GM11168 (cell line): ENCODE measurements around the gene FAM149B1.
"Not testable (repeated sequence)": the region's sequence is repeated elsewhere in the genome, so short reads cannot be mapped to it uniquely, and the experiment has no call there.

ENCODE experiments used
- in situ Hi-C: fragments of 300-500 bp; cut with MboI; formaldehyde crosslinking; loops from one replicate; pipeline ENCODE4 v1.12.0; 2022; ENCODE audit warnings: low sequenced_read_pairs; ENCODE audit not compliant: unreplicated experiment

Gene FAM149B1

DNA sequence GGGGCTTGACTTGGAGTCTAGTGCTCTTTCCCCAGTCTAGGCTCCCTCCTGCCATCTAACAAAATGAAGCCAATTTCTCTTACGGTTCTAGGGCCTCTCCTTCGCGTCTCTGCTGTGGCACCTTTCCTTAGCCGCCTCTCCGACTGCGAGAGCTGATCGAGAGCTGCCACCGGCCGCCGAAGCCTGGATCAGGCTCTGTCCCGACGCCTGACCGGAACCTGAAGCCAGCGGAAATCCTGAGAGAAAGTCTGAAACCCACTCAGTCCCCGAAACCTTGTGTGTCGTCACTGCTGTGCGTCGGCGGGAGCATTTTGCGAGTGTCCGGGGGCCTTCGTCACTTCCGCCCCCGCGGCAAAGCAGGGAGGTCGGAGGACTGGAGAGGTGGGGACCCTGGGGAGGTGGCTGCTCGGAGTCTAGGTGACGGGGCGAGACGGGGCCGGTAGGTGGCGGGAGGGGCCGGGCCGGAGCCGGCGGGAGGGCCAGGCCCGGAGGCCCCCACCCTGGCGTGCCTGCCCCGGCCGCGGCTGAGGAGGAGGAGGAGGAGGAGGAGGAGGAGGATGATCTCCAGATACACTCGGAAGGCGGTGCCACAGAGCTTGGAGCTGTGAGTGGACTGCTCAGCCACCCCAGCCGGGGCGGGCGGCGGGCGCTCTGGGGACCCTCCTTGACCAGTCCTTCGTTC lies at the start of gene FAM149B1, which contains the start of gene ECD:
Gene FAM149B1, plus strand, starts transcription at position 337 of the 682 bp plus-strand sequence. Its CDS starts 221 bp downstream, at position 558.
Gene ECD, minus strand, starts transcription at position 226 of the 682 bp plus-strand sequence. CDS start 4,071 bp downstream, outside the sequence.
- in situ Hi-C loops: loop anchor here (10.0 kb wide), 1 partner anchor 73 kb away; the partner anchor contains the start of gene P4HA1

- in situ Hi-C loops: no loop called here
These were observed 48.5 kb upstream of the FAM149B1 start for GRCh38 chr10:73119457-73119856.

GRCh38 chr10:73119952-73120351 lies 48.0 kb upstream of the FAM149B1 start:
- in situ Hi-C loops: no loop called here

- in situ Hi-C loops: no loop called here
These were observed 41.6 kb upstream of the FAM149B1 start for GRCh38 chr10:73126343-73126742.

DNA sequence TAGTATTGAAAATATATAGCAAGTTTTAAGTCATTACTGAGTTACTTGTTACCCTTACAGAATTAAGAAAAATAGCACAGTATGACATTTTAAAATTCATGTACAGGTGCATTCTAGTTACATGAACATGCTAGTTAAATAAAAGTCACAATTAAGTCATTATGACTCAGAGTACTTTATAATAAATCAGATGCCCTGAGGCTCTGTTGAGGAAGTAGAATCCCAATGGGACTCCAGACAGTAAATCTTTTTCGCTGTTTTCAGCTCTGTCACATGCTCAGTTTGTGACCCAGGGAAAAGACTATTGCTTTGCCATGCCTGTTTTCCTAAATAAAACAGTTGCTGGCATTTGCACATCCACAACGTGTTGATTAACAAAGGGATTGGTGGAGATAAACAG lies 36.6 kb upstream of the FAM149B1 start:
- in situ Hi-C loops: no loop called here

DNA sequence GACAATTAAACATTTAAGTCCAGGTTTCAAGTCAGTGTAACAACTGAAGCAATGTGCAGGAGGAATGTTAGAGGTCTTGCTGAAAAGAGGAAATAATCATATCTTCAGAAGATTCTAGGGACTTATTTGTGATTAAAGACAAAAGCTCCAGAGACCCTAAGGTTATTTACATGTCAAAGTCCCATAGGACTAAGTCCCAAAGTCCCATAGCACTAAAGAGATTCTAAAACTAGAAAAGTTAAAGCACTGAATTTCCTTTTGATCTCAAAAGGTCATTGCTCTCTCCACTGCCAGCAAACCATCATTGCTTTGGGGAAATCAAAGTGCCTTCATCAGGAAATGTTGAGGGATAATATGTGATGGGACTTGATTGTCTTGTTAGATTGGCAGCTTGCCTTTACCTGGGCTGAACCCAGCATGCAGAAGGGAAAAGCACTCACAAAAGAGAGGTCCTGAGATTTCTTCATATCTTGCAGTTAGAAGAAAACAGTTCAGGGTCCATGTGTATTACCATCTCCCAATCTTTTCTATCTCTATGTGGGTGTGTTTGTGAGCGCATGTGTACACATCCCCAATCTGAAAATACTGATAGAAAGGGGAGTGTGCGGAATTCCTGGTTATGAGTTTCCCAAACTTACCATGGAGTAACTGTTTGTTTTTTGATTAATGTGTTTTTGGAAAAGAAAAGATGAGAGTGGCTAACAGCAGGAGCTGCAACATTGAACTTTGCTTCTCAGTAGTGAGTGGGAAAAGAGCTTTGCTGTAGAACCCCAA lies 35.8 kb upstream of the FAM149B1 start:
- in situ Hi-C loops: no loop called here

GRCh38 chr10:73134727-73135126 lies 33.2 kb upstream of the FAM149B1 start:
- in situ Hi-C loops: no loop called here

DNA sequence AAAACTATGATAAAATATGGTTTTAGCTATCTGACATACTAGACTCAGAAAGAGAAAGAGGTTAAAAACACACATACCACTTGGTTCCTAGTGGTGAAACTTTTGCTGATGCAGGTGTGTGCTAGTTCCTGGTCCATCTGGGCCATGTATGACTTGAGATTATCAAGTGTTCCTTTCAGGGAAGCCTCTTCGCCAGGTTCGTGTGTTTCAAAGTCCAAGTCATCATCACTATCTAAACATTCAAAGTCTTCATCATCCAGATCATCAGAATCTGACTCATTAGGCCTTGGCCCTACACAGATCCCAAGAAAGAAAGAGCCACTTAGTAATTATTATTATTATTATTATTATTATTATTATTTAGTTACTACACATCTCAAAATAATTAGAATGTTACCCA lies 31.3 kb upstream of the FAM149B1 start:
- in situ Hi-C loops: no loop called here

DNA sequence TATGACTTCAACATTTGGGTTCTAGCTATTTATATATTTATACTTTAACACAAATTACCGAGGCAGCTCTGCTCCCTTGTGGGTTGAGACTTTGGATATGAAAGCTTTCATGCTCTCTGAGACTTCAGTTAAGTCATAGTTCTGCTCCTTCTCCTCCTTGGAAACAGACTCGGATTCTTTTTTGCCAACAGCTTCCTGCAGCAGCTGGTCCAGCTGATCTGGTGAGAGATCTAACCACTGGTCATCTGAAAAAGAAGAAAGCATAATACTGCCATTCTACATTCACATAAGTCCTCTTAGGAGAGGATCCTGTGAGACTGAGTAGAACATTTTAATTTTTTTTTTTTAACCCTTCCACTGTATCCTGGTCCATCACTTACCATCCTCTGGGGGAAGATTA lies 28.7 kb upstream of the FAM149B1 start:
- in situ Hi-C loops: no loop called here

DNA sequence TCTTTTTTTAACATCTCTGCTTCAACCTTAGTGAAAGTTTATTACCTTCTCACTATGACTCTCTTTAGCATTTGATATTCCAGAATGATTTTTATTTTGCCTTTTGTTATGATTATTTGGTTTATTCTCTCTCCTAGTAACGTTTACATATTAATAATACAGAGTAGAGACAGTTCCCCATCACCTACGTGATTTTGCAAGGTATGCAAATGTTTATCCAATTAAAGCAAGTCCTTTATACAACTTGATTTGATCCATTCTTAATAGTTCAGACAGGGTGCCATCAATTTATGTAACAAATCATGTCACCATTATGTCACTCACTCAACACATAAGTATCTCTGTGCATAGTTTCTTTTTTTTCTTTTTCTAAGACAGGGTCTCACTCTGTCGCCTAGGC lies 26.3 kb upstream of the FAM149B1 start:
- in situ Hi-C loops: no loop called here

- in situ Hi-C loops: not testable (repeated sequence)
These were observed 17.1 kb upstream of the FAM149B1 start for GRCh38 chr10:73150633-73151413.

DNA sequence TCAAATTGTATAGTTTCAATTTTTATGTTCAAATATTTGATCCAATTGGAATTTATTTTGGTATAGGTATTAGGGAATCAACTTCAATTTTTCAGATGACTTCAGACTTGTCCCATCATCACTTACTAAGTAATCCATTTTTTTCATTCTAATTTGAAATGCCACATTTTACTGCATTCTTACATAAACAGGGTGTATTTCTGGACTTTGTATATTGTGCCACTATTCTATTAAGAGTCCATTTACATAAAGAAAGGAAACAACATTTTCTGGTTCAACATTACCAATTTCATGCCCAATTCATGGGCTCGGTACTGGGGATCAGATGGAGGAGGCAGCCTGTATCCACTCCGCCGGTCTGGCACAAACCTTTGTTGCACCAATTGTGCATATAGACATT lies 15.9 kb upstream of the FAM149B1 start:
- in situ Hi-C loops: no loop called here

DNA sequence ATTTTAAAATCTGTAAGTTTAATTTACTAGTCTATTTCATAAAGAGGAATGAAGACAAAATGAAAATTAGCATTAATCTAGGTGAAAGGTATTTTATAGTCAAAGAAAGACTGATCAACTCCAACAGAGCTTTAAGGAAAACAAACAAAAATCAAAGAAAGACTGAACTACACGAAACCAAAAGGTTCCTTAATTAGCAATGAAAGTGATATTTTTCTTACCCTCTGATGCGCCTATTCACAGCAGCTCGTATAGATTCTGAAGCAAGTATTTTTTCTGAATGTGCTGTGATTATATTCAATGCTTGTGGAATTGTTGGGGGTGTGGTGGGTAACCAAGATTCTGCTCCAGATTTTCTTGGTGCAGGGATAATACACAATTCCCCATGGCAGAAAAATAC lies 11.9 kb upstream of the FAM149B1 start:
- in situ Hi-C loops: no loop called here

- in situ Hi-C loops: no loop called here
These were observed 8.8 kb upstream of the FAM149B1 start for GRCh38 chr10:73159038-73159648.

- in situ Hi-C loops: loop anchor here (10.0 kb wide), 1 partner anchor 66 kb away; the partner anchor contains the start of gene P4HA1
These were observed 6.8 kb upstream of the FAM149B1 start for GRCh38 chr10:73161079-73161478.

- in situ Hi-C loops: loop anchor here (10.0 kb wide), 1 partner anchor 67 kb away; the partner anchor contains the start of gene P4HA1
These were observed 6.3 kb upstream of the FAM149B1 start for GRCh38 chr10:73161662-73162061.

GRCh38 chr10:73163096-73163495 lies 4.8 kb upstream of the FAM149B1 start:
- in situ Hi-C loops: loop anchor here (10.0 kb wide), 1 partner anchor 68 kb away; the partner anchor contains the start of gene P4HA1

GRCh38 chr10:73166972-73167371 lies 947 bp upstream of the FAM149B1 start:
- in situ Hi-C loops: loop anchor here (10.0 kb wide), 1 partner anchor 72 kb away; the partner anchor contains the start of gene P4HA1

DNA sequence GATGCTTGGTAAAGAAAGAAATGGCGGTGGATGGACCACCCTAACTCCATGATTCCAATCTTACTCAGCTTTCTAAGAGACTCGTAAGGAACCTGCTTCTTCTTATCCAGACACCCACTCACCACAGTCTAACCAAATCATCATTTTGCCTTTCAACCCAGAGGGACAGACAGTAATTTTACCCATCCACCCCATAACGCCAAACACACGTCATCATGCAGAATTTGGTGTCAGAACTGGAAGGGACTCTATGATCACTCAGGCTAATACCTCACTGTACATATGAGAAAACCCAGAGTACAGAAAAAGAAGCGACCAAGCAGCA lies 499 bp upstream of the FAM149B1 start:
- in situ Hi-C loops: loop anchor here (10.0 kb wide), 1 partner anchor 73 kb away; the partner anchor contains the start of gene P4HA1

DNA sequence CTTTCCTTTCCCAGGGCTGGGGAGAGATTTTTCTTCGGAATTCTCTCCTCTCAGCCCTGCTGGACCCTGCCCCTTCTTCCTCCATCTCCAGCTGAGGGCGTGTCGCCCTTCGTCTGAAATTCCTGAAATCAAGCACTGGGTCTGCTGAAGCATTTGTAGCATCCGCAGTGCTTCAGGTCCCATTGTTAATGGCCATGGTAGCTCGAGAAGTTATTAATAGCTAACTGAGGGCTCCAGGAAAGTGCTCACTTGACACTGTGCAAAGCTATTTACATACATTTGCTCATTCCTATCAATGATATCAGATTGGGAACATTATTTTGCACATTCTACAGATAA lies 515 bp downstream of the FAM149B1 start:
- in situ Hi-C loops: loop anchor here (10.0 kb wide), 1 partner anchor 74 kb away; the partner anchor contains the start of gene P4HA1
